Activated CD4-positive, CD25-positive, alpha-beta regulatory T cell treated with anti-CD3 and anti-CD28 coated beads, Interleukin-2, amount 50 U/mL, for 72 hours (primary cell): Measurements from ENCODE around the gene GJA3.
"Not testable (repeated sequence)": the region's sequence is repeated elsewhere in the genome, so short reads cannot be mapped to it uniquely, and the experiment has no call there.

ENCODE experiments used
- DNase-seq: peaks from one replicate; pipeline ENCODE4 v3.0.0; 2021

GJA3 gene

GRCh38 chr13:20181188-20181587, 20.3 kb upstream of the GJA3 start:
- DNase-seq = no peak

GRCh38 chr13:20178156-20178555, 17.3 kb upstream of the GJA3 start:
- DNase-seq = no peak

GRCh38 chr13:20177049-20177831, 16.4 kb upstream of the GJA3 start:
- DNase-seq = no peak

- DNase-seq = no peak
Measured at GRCh38 chr13:20175907-20176652, 15.2 kb upstream of the GJA3 start.

- DNase-seq = no peak
Measured at GRCh38 chr13:20175406-20175794, 14.5 kb upstream of the GJA3 start.

DNA sequence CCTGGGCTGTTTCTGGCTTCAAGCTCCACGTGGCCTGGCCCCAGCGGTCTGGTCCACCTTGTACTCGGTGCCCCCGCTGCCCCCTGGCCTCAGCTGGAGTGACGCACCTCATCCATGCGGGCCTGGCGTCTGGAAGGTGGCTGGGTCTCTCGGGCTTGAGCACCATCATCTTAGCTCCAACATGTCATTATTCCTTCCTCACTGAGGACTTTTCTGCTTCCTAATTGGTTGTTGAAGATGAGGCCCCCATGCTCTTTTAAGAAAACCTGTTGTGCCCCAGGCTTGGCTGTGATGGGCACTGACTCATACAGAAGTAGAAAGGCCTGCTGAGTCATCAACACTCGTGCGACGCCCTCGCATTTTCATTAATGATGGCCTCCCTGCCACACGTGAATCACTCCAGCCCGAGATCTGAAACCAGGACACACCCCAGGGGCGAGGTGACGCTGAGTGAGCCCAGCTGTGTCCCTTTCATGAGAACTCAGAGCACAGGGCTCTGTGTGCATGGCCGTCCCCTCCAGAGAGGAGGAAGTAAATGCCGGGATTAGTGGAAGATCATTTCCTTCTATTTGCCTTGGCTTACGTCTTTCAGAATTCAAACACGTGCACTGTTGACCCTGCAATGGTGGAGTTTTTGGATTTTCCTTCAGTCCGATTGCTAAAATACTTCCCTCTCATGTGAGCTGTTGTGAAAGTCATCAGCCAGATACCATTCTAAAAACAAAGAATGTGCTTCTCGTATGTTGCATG, 14.0 kb upstream of the GJA3 start:
- DNase-seq = peak; percentile 71

DNA sequence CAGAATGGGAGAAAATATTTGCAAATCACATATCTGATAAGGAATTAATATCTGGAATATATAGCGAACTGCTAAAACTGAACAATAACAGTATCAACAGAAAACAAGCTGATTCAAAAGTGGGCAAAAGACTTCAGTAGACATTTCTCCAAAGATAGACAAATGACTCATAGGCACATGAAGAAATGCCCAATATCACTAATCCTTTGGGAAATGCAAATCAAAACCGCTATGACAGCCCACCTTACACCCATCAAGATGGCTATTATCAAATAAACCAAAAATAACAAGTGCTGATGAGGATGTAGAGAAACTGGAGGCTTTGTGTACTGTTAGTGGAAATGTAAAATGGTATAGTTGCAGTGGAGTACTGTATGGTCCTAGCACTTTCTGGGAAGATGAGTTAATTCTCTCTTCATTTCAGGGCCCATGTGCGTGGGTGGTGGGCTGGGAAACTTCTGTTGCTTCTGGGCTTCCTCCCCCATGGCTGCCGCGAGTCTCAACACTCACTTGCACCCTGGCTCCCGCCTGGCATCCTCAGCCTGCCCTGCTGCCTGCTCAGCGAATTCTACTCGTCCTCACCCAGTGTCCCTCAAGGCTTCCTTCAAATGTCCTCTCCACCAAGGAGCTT, 12.4 kb upstream of the GJA3 start:
- no peak for DNase-seq

GRCh38 chr13:20171364-20171763, 10.5 kb upstream of the GJA3 start:
- no peak for DNase-seq

DNA sequence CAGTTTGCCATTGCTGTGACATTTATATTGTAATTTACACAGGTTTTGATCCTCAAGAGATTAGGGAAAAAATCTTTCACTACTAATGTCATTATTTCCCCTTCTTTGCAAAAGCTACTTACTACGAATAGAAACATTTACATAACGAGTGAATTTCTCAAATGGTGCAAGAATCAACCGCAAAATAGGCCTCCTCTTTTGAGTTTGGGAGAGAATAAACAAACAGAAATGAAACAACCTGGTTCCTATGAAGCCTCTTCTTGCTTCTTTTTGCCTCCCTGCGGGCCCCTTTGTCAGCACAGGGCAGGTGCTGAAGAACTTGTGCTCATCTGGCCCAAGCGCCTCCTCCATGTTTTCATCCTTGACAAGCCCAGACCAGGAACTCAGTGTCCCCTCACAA, 10.1 kb upstream of the GJA3 start:
- peak; percentile 4 for DNase-seq

- DNase-seq = no peak
Measured at GRCh38 chr13:20168396-20168795, 7.5 kb upstream of the GJA3 start.

DNA sequence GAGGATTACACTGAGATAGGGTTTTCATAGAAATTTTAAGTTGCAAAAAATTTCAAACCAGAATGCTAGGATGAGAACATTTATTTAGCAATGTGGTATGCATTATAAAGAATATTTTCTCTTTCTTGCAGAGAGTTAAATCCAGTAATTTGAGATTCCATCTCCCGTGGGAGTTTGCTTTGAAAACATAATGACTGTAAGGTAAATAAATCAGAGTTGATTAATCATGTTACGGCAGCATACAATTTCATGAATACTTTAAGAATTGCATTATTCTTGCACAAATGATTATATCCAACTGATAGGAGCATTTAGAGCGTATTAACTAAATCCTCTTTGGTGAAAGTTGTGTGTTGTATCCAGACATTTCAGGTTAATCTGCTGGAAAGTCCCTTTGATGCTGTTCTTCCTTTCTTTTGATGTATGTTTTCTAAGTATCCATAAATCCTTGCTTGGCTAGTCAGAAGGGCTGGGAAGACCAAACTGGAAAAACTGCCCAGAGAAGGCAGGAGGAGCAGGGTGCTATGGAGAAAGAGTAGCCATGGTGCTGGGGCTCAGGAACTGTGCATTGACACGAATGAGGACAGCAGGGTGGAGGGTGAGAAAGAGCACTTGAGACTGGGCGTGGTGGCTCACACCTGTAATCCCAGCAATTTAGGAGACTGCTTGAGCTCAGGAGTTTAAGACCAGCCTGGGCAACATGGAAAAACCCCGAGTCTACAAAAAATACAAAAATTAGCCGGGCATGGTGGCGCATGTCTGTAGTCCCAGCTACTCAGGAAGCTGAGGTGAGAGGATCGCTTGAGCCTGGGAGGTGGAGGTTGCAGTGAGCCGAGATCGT, 4.8 kb upstream of the GJA3 start:
- DNase-seq = no peak

DNA sequence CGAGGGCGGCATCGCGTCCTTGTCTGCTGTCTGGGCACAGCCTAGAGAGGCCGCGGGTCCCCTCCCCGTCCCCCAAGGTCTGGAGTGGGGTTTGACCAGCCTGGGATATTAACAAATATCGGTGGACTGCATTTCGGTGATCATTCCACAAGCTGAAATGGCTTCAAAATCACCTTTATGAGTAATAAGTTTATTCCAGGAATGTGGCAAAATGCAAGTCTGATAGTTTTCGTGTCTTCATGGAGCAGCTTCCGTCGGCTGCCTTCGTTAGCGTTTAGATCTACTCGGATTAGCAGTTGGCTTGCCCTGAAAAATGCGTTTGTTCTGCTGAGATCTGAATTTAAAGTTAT, 1.1 kb upstream of the GJA3 start:
- DNase-seq = no peak

GRCh38 chr13:20161275-20161950, 561 bp upstream of the GJA3 start:
- DNase-seq = peak; percentile 51

DNA sequence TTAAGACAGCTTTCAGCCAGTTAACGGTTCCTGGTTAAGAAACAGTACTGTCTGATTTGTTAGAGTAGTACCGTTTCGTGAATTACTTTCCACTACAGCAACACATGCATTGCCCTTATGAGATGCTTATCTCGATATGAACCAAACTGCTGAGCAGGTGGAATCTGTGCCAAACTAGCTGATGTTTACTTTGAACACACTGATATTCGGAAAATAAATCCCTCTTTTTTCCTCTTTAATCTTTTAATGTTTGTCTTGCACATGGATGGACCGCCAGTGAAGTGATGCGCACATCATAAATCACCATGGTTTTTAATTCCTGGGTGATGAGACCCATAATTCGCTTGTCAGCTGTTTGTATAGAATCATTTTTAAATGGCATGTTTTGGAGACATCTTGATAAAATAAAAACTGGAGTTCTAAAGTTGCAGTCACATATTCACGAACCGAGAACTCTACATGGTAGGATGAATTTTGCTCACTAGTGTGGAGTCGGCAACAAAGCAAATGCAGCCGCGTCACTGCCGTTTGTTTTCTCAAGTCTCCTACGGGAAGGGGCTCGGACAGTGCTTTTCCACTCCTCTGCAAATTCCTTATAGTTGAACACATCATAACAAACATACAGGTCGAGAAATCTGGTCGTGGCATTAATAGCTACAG, 1.1 kb downstream of the GJA3 start:
- DNase-seq = no peak

DNA sequence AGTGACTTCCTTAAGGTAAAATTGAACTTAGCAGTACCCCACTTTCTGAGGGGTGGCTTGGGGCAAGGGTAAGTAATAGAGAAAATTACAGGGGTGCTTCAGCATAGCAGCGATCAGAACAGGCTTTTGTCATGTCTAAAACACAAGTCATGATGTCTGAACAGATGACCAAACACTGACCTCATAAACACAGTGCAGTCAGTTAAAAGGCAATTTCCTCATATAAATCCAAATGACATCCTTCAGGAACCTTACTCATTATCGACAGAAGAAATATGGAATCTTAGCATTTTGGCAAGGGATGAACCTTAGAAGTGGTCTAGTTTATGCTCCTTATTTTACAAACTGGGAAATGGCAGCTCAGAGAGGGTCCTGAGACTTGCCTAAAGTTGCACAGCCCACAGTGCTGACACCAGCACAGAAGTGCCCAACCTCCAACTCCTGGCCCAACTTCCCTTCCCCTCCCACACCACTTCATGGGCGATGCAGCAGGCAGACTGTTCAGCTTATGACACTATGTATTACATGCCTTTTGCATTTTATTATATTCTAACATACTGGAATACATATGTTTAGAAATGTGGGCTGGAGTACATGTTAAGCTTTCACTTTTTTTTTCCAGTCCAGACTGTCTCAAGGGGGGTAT, 3.6 kb downstream of the GJA3 start:
- DNase-seq = no peak

DNA sequence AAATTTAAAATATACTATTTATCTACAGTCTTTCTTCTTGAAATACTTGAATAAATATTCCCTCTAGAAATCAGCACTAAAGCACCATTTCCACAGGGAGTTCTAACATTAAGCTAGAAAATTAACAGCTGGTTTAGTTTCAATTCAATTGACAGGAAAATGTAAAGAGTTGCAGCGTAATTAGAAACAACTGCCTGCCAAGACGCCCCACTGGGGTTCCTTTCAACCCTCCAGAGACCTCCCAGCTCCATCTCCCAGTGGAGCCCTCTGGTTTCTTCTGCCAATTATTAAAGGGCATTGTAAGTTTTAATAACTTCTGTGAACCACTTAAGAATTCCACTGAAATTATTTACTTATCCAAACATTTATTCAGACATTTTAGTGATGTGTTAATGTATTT, 4.2 kb downstream of the GJA3 start:
- DNase-seq = no peak

- DNase-seq = not testable (repeated sequence)
Measured at GRCh38 chr13:20153290-20153689, 7.6 kb downstream of the GJA3 start.

DNA sequence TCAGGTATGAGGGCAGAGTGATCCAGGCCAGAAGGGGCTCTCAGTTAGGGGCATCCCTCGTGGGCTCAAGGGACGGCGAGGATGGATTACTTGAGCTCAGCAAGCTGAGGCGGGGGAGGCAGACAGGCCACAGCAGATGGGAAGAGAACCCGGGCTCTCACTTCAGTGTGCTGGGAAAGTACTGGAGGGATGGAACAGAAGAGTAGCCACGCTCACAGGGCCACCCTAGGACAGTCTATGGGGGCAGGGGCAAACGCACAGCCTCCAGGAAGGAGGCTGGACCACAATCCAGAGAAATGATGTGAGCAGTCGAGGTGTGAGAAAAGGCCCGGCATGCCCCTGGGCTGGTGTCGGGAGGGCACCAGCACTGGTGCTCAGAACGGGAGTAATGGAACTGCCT, 9.2 kb downstream of the GJA3 start:
- DNase-seq = no peak

DNA sequence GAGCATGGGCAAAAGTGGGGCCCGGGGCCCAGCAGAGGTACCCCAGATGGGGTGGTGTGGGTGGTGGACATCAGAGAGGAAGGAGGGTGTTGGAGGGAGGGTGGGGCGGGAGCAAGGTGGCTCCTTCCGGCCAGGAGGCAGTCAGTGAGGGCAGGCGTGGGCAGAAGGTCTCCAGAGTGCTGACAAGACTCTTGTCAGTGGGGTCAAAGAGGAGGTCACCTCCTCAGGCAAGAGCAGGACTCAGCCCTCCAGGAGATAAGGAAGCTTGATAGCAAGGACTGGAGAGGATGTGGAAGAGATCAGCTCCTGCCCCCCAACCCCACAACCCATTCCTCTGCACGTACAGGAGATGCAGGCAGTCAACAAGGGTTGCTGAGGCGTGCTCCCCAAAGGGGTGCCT, 9.8 kb downstream of the GJA3 start:
- no peak for DNase-seq

GRCh38 chr13:20150561-20150960, 10.3 kb downstream of the GJA3 start:
- no peak for DNase-seq

DNA sequence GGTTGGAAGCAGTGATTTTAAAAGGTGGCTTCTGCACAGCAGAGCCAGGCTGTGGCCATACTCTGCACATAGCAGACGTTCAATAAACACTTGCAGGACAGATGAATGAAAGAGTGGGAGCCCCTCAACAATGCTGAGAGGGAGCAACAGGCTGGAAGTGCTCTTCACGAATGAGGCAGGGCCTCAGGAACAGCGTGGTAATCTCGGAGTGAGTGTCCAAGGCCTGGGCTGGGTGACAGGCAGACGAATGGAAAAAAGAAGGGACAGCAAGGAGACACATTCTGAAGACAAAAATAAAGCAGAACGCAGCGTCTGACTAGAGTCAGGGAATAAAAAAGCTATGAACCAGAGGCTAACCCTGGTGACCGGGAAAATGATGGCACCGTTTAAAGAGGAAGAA, 11.1 kb downstream of the GJA3 start:
- no peak for DNase-seq
